ENCODE data around the gene ABHD10.
A peak's percentile ranks its signal among the peaks of the same experiment; 100 is the strongest.

Gene ABHD10

GRCh38 chr3:111980716-111981456 lies 2.1 kb downstream of the ABHD10 start:
- no peaks in the 10 kb centered on the region for H4K20me1 ChIP-seq (ENCODE audit: insufficient read depth, low read length)
- H3K4me3 ChIP-seq (ENCODE audit: low read depth, low read length, poor library complexity, severe bottlenecking): peak overlapping the region; percentile 94
- H3K79me2 ChIP-seq (ENCODE audit: insufficient read depth, low read length): peaks cover 31% of the 10 kb centered on the region

GRCh38 chr3:111981457-111981763 lies 2.6 kb downstream of the ABHD10 start:
- peaks cover 31% of the 10 kb centered on the region for H3K79me2 ChIP-seq (ENCODE audit: insufficient read depth, low read length)
- H3K36me3 ChIP-seq (ENCODE audit: insufficient read depth, low read length): peaks cover 16% of the 10 kb centered on the region
- H3K27me3 ChIP-seq (ENCODE audit: insufficient read depth, low read length): no peaks in the 10 kb centered on the region
- H3K4me2 ChIP-seq (ENCODE audit: low read length): peak overlapping the region; percentile 83; the same call in 1 of the 2 replicates
- no peak overlapping the region for H3K27ac ChIP-seq (ENCODE audit: low read depth, low read length, poor library complexity, severe bottlenecking)
- TF ChIP-seq EZH2 (IDR thresholded peaks at IDR 0.05; ENCODE audit: borderline replicate concordance, low read length) (no peak), CTCF (IDR thresholded peaks at IDR 0.05; ENCODE audit: low read length) (no peak)
- H3K4me1 ChIP-seq (ENCODE audit: insufficient read depth, low read length, severe bottlenecking): peaks cover 31% of the 10 kb centered on the region
- H4K20me1 ChIP-seq (ENCODE audit: insufficient read depth, low read length): no peaks in the 10 kb centered on the region
- H3K9ac ChIP-seq (ENCODE audit: low read length): no peak overlapping the region
- no peaks in the 10 kb centered on the region for H3K9me3 ChIP-seq (ENCODE audit: low read length)
- peak overlapping the region; percentile 94 for H3K4me3 ChIP-seq (ENCODE audit: low read depth, low read length, poor library complexity, severe bottlenecking)
- no peaks in the 10 kb centered on the region for H3K9me2 ChIP-seq (ENCODE audit: low read depth, low read length)
- no peaks in the 10 kb centered on the region for H3F3A ChIP-seq (ENCODE audit: insufficient read depth, low read length)
- no peak overlapping the region for H2AFZ ChIP-seq (ENCODE audit: low read length)

More at GRCh38 chr3:111980716-111981456, 2.1 kb downstream of the ABHD10 start:
- peak overlapping the region; percentile 93; the same call in 1 of the 2 replicates for H3K9ac ChIP-seq (ENCODE audit: low read length)
- H3K9me2 ChIP-seq (ENCODE audit: low read depth, low read length): no peaks in the 10 kb centered on the region
- peaks cover 16% of the 10 kb centered on the region for H3K36me3 ChIP-seq (ENCODE audit: insufficient read depth, low read length)
- H3K4me2 ChIP-seq (ENCODE audit: low read length): peak overlapping the region; percentile 83
- TF ChIP-seq CTCF (IDR thresholded peaks at IDR 0.05; ENCODE audit: low read length) (no peak), EZH2 (IDR thresholded peaks at IDR 0.05; ENCODE audit: borderline replicate concordance, low read length) (no peak)
- peaks cover 31% of the 10 kb centered on the region for H3K4me1 ChIP-seq (ENCODE audit: insufficient read depth, low read length, severe bottlenecking)
- H3K9me3 ChIP-seq (ENCODE audit: low read length): no peaks in the 10 kb centered on the region
- H3K27me3 ChIP-seq (ENCODE audit: insufficient read depth, low read length): no peaks in the 10 kb centered on the region
- H3K27ac ChIP-seq (ENCODE audit: low read depth, low read length, poor library complexity, severe bottlenecking): no peak overlapping the region
- H2AFZ ChIP-seq (ENCODE audit: low read length): no peak overlapping the region
- no peaks in the 10 kb centered on the region for H3F3A ChIP-seq (ENCODE audit: insufficient read depth, low read length)

GRCh38 chr3:111984636-111985298 lies 5.9 kb downstream of the ABHD10 start:
- peaks cover 42% of the 10 kb centered on the region for H3K36me3 ChIP-seq (ENCODE audit: insufficient read depth, low read length)
- H3K9me3 ChIP-seq (ENCODE audit: low read length): no peaks in the 10 kb centered on the region
- H3K4me3 ChIP-seq (ENCODE audit: low read depth, low read length, poor library complexity, severe bottlenecking): no peak overlapping the region
- H3K4me1 ChIP-seq (ENCODE audit: insufficient read depth, low read length, severe bottlenecking): peaks cover 23% of the 10 kb centered on the region
- no peak overlapping the region for H2AFZ ChIP-seq (ENCODE audit: low read length)
- no peaks in the 10 kb centered on the region for H3K9me2 ChIP-seq (ENCODE audit: low read depth, low read length)
- no peaks in the 10 kb centered on the region for H4K20me1 ChIP-seq (ENCODE audit: insufficient read depth, low read length)
- no peak overlapping the region for H3K4me2 ChIP-seq (ENCODE audit: low read length)
- TF ChIP-seq EZH2 (IDR thresholded peaks at IDR 0.05; ENCODE audit: borderline replicate concordance, low read length) (no peak), CTCF (IDR thresholded peaks at IDR 0.05; ENCODE audit: low read length) (no peak)
- H3F3A ChIP-seq (ENCODE audit: insufficient read depth, low read length): no peaks in the 10 kb centered on the region
- H3K79me2 ChIP-seq (ENCODE audit: insufficient read depth, low read length): peaks cover 28% of the 10 kb centered on the region
- H3K27me3 ChIP-seq (ENCODE audit: insufficient read depth, low read length): no peaks in the 10 kb centered on the region
- H3K9ac ChIP-seq (ENCODE audit: low read length): no peak overlapping the region
- H3K27ac ChIP-seq (ENCODE audit: low read depth, low read length, poor library complexity, severe bottlenecking): no peak overlapping the region
